Activated naive CD4-positive, alpha-beta T cell treated with anti-CD3 and anti-CD28 coated beads, Interleukin-2, amount 50 U/mL, for 72 hours (primary cell): Measurements from ENCODE around the gene PTAFR. TPM values are rescaled to one million over a fixed set of nuclear protein-coding genes. Genes with fewer than 3 reads are reported as not detected.

Source experiments
- ATAC-seq, 2 donors: fragments of 150-1000 bp; cut with Tn5 transposase; 2 replicates each; pipeline ENCODE4 v1.10.0; 2021; ENCODE audit warnings: mild to moderate bottlenecking in 2 of 2, moderate library complexity in 2 of 2
- DNase-seq, 2 donors: peaks; one replicate each; pipeline ENCODE4 v3.0.0; 2021 to 2022; ENCODE audit warnings: low spot score in 2 of 2
- H3K27ac Mint-ChIP-seq, 2 donors: one replicate each; pipeline ENCODE4 v1.8.0; 2022; ENCODE audit warnings: mild to moderate bottlenecking in 2 of 2, mixed read lengths in 2 of 2
- H3K36me3 Mint-ChIP-seq, 2 donors: one replicate each; pipeline ENCODE4 v1.8.0; 2022; ENCODE audit warnings: mixed read lengths in 2 of 2
- H3K9me3 Mint-ChIP-seq, 2 donors: one replicate each; pipeline ENCODE4 v1.8.0; 2022; ENCODE audit warnings: mixed read lengths in 2 of 2
- total RNA-seq, 2 donors: library from RNA; stranded (reverse); gene quantifications; one replicate each; pipeline ENCODE4 v1.2.3, GENCODE V29; 2022

The PTAFR gene
- total RNA-seq, 2 donors from 2014 or later, result 0.06 to 0.07 TPM

DNA sequence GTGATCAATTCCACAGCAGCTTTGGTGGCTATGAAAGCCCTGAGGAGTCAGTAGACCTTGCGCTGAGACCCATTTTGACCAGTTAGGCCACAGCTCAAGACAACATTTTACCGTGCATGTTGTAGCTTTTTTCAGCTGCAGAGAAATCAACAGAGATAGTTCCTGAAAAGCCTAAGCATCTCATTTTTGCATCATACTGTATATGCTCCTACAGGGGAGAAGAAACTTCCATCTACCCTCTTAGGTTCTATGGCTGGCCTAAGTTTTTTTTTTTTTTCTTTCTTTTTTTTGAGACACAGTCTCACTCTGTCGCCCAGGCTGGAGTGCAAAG, 63.3 kb downstream of the PTAFR start:
- H3K27ac Mint-ChIP-seq, result no peak overlapping the region
- no peaks in the 10 kb centered on the region for H3K36me3 Mint-ChIP-seq
- ATAC-seq (no peak), DNase-seq (no peak)
- peaks cover 0 to 4% of the 10 kb centered on the region in 2 donors for H3K9me3 Mint-ChIP-seq

DNA sequence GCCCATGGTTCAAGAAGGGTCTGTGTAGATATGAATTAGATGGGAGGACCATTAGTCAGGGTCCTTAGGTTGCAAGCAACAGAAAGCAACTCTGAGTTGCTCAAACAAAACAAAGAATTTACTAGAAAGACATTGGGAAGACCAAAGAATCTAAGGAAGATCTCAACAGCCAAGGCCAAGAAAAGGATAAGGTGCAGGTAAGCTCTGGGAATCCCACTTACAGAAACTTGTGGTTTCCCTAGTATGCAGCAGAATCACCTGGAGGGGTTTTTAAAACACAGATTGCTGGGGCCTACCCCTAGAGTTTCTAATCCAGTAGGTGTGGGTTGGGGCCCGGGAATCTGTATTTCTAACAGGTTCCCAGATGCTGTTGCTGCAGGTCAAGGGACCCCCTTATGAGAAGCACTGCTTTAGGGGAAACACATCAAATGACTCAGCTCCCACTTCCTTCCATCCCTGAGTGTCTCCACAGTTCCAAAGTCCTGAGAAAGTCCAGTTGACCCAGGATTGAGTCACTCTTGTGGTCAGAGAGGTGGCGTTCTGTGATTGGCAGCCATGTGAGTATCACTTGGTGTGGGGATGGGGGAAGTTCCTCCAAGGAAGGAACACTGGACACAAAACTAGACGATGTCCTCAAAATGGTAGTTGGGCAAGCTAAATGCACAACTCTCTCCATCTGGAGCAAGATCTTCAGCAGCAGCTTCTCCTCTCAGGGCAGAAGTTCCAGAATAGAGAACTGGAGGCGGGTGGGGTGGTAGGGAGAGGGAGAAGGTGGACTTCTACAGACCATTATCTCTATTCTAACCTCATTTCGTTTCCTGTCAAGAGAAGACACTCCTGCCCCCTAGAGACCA, 63.9 kb downstream of the PTAFR start:
- Mint-ChIP-seq H3K27ac (no peak overlapping the region), H3K36me3 (no peaks in the 10 kb centered on the region), H3K9me3 (peaks cover 0 to 4% of the 10 kb centered on the region in 2 donors)
- no peak for DNase-seq
- ATAC-seq, result peak in 1 of 2 donors; percentile 36

DNA sequence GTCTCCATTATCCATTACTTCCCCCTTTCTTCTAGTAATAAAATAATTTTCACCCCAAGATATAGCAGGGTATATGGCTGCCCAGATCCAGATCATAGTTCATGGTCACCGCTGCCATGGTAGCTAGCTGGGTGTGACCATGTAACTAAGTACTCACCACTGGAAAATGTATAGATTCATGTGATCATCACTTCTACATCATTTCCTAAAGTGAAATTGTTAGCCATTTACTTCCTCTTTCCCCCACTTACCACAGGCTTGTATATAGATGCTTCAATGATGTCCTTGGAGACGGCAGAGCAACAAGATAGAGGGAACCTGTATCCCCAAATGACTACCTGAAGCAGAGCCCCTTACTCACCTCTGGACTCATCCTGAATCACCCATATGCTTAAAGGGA, 65.3 kb downstream of the PTAFR start:
- ATAC-seq, result peak in 1 of 2 donors; percentile 59
- H3K9me3 Mint-ChIP-seq, result peaks cover 0 to 4% of the 10 kb centered on the region in 2 donors
- no peaks in the 10 kb centered on the region for H3K36me3 Mint-ChIP-seq
- no peak overlapping the region for H3K27ac Mint-ChIP-seq
- no peak for DNase-seq

DNA sequence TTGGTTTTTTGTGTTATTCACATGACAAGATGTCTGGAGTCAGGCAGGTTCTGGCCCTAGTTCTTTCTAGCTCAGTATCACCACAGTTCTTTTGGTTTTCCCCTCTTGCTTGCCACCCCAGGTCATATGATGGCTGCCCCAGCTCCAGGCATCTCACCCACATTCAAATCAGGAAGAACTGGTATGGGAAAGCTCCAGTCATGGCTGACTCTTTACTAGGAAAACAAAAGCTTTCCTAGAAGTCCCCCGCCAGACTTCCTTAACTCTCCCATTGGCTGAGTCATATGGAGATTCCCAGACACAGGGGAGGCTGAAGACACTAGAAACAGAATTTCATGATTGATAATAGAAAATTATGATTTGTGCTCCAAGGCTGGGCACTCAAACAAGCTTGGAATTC, 65.9 kb downstream of the PTAFR start:
- no peak for ATAC-seq
- no peak for DNase-seq
- no peak overlapping the region for H3K27ac Mint-ChIP-seq

DNA sequence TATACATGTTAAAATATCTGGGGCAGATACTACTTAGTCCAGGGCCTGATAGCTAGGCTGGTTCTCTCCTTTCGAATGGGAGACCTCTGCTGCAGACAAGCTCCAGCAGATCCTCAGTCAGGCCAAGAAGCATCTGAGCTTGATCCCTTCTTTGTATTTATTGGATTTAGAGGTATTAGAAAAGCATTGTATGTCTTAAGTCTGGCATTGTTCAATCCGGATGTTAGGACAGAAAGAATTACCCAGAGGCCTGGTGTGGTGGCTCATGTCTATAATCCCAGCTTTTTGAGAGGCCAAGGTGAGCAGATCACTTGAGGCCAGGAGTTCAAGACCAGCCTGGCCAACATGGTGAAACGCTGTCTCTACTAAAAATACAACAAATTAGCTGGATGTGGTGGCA, 66.9 kb downstream of the PTAFR start:
- Mint-ChIP-seq H3K27ac (no peak overlapping the region), H3K36me3 (no peaks in the 10 kb centered on the region), H3K9me3 (peaks cover 0 to 4% of the 10 kb centered on the region in 2 donors)
- ATAC-seq, result no peak
- no peak for DNase-seq

More for the DNA sequence above, 65.9 kb downstream of the PTAFR start:
- Mint-ChIP-seq H3K9me3 (peaks cover 0 to 4% of the 10 kb centered on the region in 2 donors), H3K36me3 (no peaks in the 10 kb centered on the region)

- ATAC-seq (no peak), DNase-seq (no peak)
- Mint-ChIP-seq H3K36me3 (no peaks in the 10 kb centered on the region), H3K9me3 (peaks cover 0 to 4% of the 10 kb centered on the region in 2 donors), H3K27ac (no peak overlapping the region)
Observed at GRCh38 chr1:28108001-28108400, 68.5 kb downstream of the PTAFR start.

DNA sequence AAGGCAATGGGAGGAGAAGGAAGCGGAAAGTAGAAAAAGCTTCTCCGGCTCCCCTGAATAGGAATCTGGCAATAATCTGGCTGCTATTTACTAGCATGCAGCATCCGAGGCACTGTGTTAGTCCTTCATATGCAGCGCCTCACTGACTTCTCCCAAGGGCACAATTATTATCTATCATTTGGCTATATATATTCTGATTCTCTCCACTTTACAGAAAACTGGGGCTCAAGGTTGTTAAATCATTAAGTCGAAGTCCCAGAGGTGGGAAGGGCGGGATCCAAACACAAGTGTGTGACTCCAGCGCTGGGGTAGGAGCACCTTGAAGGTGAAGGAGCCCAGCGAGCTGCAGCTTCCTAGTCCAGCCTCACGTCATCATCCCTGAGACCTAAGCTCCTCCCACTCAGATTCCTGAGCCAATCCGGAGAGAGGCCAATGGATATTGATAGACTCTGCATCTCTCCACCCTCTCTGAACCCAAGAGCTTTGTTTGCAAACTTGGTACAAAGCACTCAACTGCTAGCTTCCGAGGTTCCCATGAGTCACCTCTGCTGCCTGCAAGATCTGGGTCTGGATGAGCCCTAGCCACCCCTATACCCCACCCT, 71.5 kb downstream of the PTAFR start:
- ATAC-seq (no peak), DNase-seq (no peak)
- H3K9me3 Mint-ChIP-seq, result no peaks in the 10 kb centered on the region
- H3K36me3 Mint-ChIP-seq, result no peaks in the 10 kb centered on the region
- no peak overlapping the region for H3K27ac Mint-ChIP-seq

- H3K9me3 Mint-ChIP-seq, result no peaks in the 10 kb centered on the region
- DNase-seq (no peak), ATAC-seq (no peak)
- no peak overlapping the region for H3K27ac Mint-ChIP-seq
- H3K36me3 Mint-ChIP-seq, result peaks cover 0 to under 1% of the 10 kb centered on the region in 2 donors
Observed at GRCh38 chr1:28102189-28102588, 74.3 kb downstream of the PTAFR start.

GRCh38 chr1:28099050-28099769, 77.3 kb downstream of the PTAFR start:
- ATAC-seq, result no peak
- no peak for DNase-seq

More at GRCh38 chr1:28099050-28099769, 77.3 kb downstream of the PTAFR start:
- Mint-ChIP-seq H3K36me3 (peaks cover 0 to 13% of the 10 kb centered on the region in 2 donors), H3K9me3 (no peaks in the 10 kb centered on the region), H3K27ac (no peak overlapping the region)

Other genes starting within 250 kb of the PTAFR start
- 1 to 10 TPM in 1 of 2 donors, under 1 TPM in 1; 0.43 to 1.3 TPM for gene SMPDL3B, start 241.7 kb downstream of the PTAFR start, total RNA-seq
- 1 to 10 TPM; 4.6 to 4.7 TPM for gene XKR8, start 216.7 kb downstream of the PTAFR start, total RNA-seq
- 10 to 100 TPM; 33.1 to 34.4 TPM for gene EYA3, start 88.1 kb downstream of the PTAFR start, total RNA-seq
- gene DNAJC8, start 56.3 kb upstream of the PTAFR start, total RNA-seq, result 100 to 1,000 TPM in 1 of 2 donors, 10 to 100 TPM in 1; 95.4 to 103 TPM
- gene ATP5IF1, start 59.4 kb upstream of the PTAFR start, total RNA-seq, result 100 to 1,000 TPM; 125 to 195 TPM
- gene SESN2, start 82.8 kb upstream of the PTAFR start, total RNA-seq, result 10 to 100 TPM; 16.7 to 38.7 TPM
- gene MED18, start 152.3 kb upstream of the PTAFR start, total RNA-seq, result 10 to 100 TPM; 17.1 to 19.1 TPM
- 10 to 100 TPM; 23.5 to 30.4 TPM for gene PHACTR4, start 193.1 kb upstream of the PTAFR start, total RNA-seq